GDM1 (cell line): ENCODE data around the gene TALDO1.

Experiments
- DNase-seq: peaks from one replicate; lab custom pipeline; 2025; lab: John Stamatoyannopoulos, UW

Gene TALDO1

DNA sequence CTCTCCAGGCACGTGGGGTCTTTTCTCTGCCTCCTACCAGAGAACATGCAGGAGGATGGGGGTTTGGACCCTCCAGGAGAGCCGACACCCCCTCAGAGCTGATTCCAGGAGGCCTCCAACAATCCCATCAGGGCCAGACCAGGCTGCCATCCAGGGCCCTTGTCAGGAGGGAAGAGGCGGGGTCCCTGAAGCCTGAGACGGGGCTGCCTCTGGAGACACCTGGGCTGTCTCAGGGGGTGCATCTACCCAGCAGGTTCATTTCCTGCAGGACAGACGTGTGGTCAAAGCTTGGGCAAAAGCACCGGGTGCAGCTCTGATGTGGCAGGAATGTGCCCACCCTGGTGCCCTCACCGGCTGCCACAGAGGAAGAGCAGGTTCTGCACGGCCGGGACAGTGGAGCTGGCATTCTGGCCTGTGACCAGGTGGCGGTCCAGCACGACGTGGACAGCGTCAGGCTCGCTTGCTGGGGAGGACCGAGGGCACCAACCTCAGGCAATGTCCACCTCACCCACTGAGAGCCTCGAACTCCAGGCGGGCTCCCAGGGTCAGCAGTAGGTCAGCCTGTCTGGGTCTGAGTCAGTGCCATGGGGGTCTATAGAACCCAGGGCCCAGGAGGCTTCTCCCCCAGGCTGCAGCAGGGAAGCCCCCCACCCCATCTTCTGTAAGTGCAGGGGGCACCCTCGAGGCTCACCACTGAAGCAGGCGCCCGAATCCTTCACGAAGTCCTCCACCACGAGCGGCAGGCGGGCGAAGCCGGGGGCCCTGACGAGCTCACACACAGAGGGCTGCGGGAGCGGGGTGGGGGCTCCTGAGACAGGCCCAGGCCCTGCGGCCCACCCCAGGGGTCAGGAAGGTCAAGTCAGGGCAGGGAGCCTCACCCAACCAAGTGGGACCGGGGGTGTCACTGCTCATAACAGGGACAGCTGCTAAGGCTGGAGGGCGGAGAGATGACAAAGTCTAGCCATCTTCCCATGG, 23.7 kb downstream of the TALDO1 start:
- no peak for DNase-seq

DNA sequence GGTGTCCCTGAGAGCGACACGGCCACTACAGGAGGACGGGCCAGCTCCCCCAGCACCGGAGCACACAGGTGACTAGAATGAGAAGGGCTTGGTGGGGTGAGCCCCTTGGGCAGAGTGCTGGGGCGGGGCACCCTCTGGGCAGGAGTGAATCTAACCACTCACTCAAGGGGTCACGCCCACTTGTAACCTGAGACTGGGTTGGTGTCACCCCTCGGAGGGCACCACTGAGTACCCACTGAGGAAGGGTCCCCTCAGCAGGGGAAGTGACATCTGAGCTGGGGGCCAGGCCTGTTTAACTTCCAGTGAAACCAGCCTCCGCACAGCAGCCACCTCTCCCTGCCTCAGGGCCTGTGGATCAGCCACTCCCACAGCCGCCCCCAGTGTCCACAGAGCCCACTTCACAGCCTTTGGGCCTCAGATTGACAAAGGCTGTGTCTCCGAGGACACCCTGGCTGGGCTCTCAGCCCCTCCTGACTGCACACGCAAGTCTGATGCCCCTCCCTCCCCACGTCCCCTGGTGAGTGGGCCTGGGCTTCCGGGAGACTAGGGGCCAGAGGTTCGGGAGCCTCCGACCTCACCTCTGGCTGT, 24.4 kb downstream of the TALDO1 start:
- DNase-seq, result no peak

DNA sequence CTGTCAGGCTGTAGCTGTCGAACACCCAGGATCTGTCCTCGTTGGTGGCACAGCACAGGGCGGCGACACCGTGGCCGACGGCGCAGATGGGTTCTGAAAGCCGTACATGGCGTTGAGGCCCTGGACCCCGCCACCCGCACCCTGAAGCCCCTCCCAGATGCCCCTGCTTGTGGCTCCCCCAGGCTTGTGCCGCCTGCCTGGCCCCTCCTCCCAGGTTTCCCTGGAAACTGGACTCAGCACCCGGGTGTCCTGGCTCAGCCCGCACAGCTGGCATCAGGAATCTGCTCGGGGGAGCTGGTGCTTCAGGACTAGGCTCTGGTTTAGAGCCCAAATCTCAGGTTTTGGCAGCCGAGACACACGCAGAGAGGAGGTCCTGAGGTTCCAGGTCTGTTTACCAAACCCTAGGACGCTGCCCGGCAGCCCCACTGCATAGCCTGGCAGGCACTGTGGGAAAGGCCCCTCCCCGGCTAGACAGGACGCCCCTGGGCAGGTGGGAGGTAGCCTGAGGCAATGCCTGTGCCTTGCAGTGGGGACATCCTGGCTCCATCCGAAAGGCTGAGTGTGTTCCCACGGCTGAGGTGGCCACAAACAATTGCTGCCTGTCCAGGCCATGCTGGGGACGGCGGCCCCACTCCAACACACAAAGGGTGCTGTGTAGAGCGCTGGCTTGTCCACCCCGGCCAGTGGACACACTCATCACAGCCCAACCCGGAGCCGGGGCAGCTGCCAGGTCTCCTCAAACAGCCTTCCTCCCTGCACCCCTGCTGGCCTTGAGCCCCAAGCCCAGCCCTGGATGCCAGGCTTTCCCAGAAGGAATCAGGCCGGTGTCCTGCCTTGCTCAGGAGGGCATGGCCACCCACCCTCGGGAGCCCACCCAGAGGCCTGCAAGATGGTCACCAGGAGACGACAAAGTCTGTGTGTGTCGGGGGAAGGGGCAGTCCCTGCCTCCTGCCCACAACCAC, 25.4 kb downstream of the TALDO1 start:
- DNase-seq, result no peak

DNA sequence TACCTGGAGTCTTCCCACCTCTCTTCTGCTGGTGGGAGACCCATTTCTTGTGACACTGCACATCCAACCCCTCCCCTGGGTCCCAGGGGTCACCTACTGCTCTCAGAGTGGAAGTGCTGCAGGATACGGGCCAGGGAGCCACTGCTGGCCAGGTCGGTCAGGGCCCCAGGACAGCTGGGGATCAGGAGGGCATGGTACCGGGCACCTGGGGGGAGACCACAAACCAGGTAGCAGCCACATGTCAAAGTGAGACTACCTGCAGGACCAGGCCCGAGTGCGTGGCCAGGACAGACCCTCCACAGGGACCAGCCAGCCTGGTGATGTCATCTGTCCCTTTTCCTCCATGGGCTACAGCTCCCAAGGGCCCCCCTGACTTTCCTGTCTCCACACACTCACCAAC, 26.2 kb downstream of the TALDO1 start:
- DNase-seq, result no peak

DNA sequence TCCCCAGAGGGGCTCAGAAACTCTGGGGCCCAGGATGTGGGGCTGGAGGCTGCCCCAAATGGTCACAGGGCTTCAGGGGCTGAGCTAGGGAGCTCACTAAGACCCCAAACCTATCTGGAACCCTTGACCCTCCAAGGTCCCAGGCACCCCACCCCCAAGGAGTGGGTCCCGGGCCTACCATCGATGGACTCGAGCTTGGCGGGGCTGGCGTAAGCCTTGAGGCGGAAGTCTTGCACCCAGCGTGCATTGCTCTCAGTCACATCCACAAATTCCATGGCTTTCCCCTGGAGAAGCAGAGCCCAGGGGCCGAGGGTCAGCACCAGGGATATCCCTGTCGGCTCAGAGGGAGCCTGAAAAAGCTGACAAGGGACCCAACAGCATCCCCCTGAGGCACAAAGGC, 26.6 kb downstream of the TALDO1 start:
- DNase-seq, result no peak

DNA sequence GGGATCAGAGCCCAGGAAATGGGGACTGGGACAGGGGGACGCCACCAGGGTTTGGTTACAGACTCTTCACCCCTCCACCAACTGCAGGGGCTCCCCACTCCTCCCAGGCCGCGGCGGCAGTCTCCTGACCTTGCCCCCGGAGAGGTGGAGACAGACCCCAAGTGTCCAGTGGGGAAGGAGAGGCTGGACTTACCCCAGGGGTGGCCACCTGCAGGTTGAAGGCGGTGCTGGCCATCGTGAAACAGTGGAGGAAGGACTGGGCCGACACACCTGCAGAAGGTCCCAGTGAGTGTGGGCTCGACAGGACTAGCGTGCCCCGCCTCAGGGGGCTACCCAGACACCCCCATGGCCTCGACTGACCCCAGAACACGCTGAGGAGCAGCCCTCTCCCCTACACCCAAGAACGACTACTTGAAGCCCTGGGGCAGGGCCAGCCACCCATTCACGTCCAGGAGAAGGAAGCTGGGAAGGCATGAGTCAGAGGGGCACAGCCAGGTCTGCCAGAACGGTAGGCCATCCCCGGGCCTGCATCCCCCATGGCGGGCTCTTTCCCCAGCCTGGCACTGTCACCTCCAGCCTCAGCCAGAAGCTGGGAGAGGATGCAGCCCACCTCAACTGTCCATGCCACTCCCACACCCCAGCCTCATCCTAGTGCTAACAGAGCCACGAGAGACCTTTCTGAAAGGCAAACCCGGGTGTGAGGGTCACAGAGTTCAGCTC, 27.8 kb downstream of the TALDO1 start:
- no peak for DNase-seq

DNA sequence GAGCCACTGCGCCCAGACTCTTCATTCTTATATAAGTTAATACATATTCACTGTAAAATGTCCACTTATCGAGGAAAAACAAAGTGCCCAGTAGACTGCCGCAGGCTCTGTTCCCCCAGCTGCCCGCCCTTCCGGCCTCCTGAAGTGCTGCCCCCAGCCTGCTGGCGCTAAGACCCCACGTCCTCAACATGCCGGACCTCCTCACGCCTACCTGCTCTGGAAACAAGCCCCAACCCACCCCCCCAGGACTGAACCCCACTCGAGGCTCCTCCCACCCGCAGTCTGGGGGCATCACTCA, 28.9 kb downstream of the TALDO1 start:
- DNase-seq, result no peak

DNA sequence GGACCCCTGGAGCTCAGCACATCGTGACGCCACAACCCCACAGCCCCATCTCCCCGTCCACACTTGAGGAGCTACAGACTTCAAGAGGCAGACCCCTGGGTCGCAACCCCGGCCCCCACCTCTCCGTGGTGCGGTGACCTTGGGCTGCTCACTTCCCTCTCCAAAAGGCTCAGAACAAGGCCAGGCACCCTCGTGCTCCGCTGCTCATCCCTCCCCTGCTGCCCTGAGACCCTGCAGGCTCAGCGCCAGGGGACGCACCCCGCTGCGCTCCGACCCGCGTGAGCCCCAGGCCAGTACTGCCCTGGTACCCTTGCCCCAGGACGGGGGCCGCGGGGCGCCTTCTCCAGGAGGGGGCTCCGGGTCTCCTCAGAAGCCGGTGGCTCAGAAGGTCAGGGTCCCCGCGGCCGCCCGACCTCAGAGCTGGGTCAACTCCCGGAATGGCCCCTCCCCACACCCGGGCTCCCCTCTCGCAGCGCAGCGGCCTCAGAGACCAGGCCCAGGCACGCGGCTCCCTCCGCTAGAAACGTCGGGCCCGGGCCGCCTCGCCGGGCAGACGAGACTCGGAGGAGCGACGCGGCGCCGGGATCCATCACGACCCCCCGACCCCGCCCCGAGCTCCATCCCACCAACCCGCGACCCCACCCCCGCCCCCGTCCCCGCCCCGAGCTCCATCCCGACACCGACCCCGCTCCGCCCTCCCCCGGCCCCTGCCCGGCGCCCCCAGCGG, 29.5 kb downstream of the TALDO1 start:
- DNase-seq, result peak; percentile 42

DNA sequence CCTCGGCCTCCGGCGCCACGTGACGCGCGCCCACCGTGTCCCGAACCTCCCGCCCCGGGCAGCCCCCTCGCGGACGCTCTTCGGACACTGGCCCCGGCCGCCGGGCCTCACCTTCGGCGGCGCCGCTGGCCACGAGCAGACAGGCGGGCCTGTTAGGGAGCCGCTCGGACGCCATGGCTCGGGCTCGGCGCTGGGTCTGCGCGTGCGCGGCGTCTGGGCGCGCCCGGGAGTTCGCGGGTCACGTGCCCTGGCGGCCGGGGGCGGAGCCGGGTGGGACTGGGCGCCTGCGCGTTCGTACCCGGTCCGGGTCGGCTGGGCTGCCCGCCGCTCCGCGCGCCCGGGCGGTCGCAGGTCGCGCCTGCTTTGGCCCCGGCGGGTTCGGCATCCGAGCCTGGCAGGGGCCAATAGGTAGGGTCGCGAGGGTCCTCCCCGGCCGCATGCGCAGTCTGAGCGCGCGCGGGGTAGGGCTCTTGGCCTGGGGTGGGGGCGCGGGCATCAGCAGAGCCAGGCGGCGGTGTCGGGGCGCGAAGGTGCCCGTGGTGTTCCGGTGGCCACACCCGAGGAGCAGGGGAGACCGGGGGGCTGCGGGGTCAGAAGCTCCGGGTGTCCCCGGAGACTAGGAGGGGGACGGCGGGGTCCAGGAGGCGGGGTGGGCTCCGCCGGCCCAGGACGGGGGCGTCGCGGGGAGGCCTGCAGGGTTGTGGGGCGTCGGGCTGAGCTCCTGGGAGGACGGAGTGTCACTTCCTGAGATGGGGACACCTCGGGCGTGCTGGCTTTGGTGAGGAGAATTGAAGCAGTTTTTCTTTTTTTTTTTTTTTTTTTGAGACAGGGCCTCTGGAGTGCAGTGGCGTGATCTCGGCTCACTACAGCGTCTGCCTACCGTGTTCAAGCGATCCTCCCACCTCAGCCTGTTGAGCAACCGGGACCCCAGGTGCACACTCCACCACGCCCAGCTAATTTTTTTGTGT, 30.3 kb downstream of the TALDO1 start, which contains the start of gene GATD1:
Gene GATD1, minus strand, starts transcription at position 200 of the 968 bp plus-strand sequence. Its CDS starts 25 bp downstream, at position 175.
- peak; percentile 82 for DNase-seq

DNA sequence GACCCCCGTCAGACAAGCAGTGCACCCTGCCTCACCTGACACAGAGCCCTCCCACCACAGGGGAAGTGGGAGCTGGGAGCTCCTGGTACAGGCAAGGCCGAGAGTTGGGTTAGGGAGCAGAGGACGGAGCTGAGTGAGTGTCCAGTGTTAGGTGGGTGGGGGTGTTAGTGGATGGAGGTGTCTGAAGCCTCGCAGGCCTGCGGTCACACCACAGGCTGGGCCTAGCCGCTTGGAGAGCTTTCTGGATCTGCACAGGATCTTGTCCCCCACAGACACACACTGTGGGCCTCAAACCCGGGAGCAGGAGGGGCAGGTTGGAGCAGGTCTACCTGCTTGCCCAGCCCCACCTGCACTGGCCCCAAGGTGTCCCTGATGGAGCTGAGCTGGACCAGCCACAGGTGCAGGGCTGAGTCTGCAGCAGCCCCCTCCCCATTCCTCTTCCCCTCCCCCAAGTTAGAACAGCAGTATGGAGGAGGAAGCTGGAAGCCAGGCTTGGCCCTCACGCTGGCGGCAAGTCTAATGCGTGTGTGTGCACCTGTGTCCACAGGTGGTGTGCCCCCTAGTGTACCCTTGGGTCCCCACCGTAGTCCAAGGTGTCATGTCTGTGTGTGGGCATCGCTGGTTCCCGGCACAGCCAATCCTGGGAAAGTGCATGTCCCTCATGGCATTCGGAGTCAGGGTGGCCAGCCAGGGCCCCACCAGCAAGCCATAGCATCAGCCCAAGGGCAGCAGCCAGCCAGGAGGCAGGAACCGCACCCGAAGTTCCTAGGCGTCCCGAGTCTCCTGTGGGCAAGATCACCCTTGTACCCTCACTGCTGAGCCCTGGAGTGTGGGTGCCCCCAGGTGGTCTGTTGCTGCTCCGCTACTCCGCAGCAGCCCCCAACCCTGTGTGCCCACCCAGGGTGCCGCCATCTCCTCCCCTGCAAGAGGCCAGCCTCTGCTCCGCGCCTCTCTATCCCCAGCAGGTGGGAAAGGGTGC, 32.0 kb downstream of the TALDO1 start:
- no peak for DNase-seq

DNA sequence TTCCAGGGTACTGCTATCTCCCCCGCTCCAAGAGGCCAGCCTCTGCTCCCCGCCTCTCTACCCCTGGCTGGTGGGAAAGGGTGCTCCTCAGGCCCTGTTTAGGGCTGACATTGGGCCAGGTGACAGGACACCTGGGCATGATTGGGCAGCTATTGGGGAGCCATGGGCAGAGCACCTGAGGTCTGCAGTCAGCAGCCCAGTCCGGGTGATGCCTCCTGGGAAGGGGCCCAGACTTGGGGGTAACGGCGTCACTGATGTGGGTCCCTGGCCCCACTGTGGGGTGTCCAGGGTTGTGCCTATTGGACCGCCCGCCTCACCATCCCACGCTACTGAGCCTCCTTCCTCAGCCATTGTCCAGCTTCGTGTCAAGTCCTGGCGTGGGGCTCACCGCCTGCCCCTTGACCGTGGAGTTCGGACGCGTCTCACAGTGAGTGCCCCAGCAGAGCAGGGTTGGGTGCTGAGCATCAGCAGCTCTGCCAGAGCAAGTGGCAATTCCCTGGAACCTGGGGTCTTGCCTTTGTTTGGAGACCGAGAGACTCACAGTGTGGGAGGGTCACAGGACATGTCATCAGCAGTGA, 32.8 kb downstream of the TALDO1 start:
- no peak for DNase-seq

DNA sequence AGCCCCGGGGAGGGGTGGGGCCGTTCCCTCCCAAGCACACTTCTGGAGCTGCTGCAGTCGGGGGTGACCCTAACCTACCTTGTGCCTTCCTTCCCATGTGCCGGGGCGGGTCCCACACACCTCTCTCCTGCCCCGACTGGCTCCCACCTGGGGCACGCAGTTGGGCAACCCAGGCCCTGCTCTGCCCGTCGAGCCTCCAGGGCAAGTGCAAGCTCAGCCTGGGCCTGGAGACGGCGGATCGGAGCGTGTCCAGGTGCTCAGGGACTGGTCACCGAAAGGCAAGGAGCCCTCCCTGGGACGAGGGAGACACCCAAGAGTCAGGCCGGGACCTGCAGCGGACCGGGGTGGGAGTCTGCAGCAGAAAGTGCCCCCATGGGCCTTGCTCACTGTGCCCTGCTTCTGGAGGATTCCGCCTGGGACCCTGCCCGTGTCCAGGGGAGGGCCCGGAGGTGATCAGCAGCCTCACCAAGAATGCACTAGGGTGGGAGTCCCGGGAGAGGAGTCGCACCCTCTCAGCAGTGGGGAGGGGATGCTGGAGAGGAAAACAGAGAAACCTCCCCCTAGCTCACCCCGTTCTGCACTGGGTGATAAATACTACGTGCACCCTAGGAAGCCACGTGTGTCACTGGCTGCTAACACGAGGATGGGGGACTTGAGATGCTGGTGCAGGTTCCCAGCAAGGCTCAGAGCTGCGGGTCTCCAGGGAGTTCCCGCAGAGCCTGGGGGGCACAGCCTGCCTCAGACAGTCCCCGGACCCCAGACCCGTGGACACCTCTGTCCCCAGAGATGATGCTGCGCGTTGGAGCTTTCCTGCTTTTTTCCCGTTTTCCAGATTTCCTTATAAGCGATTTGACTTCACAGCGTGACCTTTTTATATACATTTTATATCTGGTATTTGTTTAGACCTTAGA, 35.3 kb downstream of the TALDO1 start:
- no peak for DNase-seq

DNA sequence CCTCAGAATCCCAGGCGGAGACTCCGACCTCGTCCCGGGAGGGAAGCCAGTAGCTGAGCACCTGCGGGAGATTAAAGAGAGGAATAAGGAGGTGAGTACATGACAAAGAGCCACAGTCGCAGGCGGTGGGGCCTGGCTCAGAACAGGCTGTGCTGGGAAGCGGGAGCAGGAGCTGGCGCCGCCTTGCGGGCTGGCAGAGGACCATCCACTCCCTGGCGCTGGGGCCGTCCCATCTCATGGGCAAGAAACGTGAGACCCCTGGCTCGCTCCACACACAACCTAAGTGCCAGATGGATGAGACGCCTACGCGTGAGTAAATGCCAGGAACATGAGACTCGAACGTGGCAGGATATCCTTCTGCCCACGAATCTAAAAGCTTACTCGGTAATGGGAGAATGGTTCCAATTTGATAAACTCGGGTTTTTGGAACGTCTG, 36.3 kb downstream of the TALDO1 start:
- no peak for DNase-seq

DNA sequence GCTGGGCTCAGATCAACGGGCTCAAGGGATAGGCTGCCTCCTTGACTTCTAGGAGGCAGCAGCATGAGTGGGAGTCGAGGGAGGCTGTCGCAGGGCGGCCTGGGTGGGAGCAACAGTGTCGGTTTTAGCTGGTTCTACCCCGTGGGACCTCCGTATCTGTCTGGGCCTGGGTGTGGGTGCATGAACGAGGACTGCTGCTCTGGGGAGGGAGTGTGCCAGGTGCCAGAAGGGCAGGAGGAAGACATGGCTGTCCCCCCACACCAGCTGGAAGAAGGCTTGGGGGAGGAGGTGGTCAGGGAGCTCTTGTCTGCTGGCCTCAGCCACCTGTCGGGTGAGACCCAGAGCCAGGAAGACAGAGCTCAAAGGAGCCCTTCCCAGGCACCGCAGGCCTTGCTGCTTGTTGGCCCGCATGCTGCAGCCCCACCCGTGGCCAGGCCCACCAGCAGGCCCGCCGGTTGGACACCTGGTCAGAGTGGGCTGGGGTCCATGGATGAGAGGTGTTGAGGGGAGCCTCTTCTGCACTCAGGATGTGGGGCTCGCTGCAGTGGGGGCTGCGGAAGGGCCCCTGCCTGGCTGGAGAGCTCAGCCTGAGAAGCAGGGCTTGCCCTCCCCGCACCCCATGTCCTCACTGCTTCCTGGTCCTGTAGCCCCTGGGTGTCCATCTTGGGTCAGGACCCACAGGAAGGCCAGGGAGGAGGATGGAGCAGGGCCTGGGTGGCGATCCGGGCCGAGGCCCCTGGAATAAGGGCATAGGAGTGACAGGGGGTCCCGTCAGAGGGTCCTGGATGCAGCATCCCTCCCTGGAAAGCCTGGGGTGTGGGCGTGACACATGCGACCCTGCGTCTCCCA, 39.2 kb downstream of the TALDO1 start:
- no peak for DNase-seq

DNA sequence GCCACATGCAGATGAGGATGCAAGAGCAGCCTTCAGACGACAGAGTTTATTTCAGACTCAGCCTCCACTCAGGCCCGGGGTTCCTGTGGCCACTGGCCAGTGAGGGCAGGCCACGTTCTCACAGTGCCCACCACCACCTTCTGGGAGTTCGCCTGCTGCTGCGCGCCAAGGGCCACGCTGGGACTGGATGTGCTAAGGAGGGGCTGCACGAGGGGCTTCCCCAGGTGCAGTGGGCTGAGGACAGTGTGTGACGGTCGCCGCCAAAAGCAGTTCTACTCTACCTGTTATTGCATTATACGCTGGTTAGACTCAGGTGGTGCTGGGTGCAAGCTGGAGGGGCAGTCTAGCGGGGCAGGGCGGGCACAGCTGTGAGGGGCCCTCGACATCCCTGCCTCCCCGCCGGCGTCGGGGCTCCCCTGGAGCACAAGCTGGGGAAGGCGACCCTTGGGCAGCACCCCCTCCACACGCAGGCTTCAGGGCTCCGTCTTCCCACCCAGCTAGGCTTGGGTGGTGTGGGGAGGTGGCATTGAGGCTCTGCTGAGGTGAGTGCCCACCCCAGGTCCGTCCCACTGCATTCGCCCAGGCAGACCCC, 39.9 kb downstream of the TALDO1 start:
- no peak for DNase-seq
